Tibial nerve (tissue), 4 donors: Measurements from ENCODE around the gene TMED3.

ENCODE experiments used
- CTCF ChIP-seq, 5 experiments: fragments of 200-600 bp in 3 of 5; fragments of 450-650 bp in 2 of 5; sonication (generic) in 3 of 5; IDR thresholded peaks; one replicate each; pipeline ENCODE4 v1.5.1; 2016 to 2019; ENCODE audit warnings: antibody characterized with exemption in 5 of 5, mild to moderate bottlenecking in 3 of 5, moderate library complexity in 2 of 5
- EP300 ChIP-seq, 2 donors: sonication (generic); formaldehyde crosslinking; IDR thresholded peaks; one replicate each; pipeline ENCODE4 v1.6.1; 2017; ENCODE audit warnings: antibody characterized with exemption in 2 of 2, mild to moderate bottlenecking in 1 of 2

GRCh38 chr15:79292011-79292410 is 18.9 kb upstream of the TMED3 start:
- no peak for TF ChIP-seq CTCF (IDR thresholded peaks at IDR 0.05)
- TF ChIP-seq EP300 (IDR thresholded peaks at IDR 0.05), result no peak
